HPDE6-E6E7 (cell line): ENCODE measurements around the gene TMEM87A.

Source experiments
- DNase-seq: peaks from one replicate; pipeline ENCODE4 v3.0.0; 2011; ENCODE audit warnings: missing footprints; ENCODE audit errors: extremely low spot score

TMEM87A gene

DNA sequence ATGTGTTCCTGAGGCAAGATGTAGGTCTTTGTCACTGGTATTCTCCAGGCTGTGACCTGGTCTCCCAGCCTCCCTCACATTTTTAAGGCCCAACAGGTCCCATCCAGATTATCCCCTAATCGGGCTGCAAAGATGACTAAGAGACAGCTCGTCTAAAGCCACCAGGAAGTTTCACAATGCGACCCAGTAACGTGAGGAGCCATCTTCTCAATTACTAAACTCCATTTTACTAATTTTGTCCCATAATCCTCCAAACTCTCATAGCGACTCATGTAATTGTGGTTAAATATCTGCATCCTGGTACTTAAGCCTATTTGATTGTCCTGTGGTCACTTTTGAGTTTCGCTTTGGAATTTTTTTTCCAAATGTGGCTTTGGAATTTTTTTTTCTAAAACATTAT is 108.1 kb downstream of the TMEM87A start:
- DNase-seq = no peak

DNA sequence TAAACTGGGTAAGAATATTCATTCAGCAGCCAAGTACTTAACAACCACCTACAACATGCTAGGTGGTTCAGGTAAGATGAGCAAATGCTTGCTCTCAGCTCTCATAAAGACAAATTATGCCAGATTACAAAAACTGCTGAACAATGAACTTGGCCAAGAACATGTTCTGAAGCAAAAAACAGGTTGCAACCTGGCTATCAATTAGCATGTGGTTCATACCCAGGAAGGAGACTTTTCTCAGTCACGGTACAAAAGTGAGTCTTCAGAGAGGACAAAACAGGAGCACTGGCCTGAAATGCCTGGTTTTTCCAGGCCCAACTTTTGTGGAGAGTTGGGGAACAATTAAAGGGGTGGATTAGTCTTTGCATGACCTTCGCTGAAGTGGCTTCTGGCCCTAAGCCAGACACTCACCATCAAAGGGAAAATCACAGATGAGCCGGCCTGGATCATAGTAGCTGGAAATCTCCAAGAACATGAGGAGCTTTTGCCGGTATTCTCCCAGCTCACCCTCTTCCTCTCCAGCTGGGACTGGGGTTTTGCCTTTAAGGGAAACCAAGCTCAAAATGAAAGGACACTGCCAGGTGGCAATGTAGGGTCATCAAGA is 109.2 kb downstream of the TMEM87A start:
- no peak for DNase-seq

DNA sequence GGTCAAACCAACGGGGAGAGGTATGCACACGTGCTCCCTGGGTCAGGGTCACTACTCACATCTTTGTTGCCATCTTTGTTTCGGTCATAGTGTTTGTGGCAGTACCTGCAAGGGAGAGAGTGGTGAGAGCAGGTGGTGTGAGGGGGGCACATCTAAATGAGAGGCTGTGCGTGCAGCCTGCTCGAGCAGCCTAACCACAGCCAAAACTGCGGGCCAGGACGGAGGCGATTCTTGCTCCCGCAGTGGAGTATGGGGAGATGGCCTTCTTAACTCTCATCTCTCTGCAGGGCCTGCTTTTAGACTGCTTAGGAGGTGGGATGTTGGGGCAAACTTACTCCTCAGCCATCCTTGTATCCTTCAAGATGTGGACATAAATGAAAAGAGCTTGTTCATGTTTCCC is 109.9 kb downstream of the TMEM87A start:
- no peak for DNase-seq
